MV-4-11 (cell line): ENCODE data around the gene KRT26.
"Not testable (repeated sequence)": the region's sequence is repeated elsewhere in the genome, so short reads cannot be mapped to it uniquely, and the experiment has no call there.

Experiments
- DNase-seq: peaks from one replicate; lab custom pipeline; 2025; lab: John Stamatoyannopoulos, UW

Gene KRT26

DNA sequence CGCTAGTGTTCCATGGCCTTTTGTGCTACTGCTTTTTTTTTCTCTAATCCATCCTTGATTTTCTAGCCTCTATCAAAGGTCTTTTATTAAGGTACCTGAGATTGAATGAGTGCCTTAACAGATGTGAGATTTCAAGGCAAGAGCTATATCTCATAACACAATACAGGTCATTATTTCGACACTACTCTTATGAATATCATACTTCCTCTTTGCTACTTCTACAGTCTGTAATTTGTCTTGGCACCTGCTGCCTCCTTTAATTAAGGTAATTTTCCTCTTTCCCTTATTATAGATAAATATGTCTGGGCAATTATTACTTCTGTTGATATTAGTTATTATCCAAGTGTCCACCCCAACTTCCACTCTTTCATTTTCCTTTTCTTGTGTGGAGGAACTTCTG is 22.5 kb upstream of the KRT26 start:
- DNase-seq = no peak

- no peak for DNase-seq
Observed at GRCh38 chr17:40793832-40794231, 21.8 kb upstream of the KRT26 start.

DNA sequence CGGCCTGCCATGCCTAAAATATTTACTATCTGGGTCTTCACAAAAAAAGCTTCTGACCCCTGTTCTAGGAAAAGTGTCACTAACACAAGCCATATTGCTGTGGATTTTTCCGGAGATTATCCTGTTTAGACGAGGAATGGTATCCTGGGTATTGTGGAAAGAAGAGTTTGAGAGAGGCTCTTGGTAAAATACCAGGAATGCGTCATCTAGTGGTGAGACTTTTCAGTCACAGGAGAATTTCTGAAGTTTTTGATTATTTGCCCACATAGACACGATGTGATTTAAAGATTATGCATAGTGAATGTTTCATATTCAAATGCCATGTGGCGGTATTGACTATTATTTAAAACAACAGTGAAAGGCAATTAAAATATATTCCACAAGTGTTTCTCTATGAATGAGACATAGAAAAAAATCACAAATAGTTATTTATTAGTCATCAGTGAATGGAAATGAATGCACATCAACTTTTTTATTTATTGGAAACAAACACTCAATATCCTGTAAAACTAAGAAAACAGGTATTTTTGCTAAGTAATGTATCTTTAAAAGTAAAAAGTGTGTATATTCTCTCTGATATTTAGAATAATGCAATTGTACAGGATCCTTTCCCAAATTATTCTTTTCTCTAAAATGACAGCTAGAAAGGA is 19.9 kb upstream of the KRT26 start:
- DNase-seq = no peak

- DNase-seq = no peak
Observed at GRCh38 chr17:40791111-40791510, 19.1 kb upstream of the KRT26 start.

- DNase-seq = no peak
Observed at GRCh38 chr17:40782450-40782849, 10.4 kb upstream of the KRT26 start, which contains the start of gene KRT27. Gene KRT27, minus strand, starts transcription at chr17:40782550. Its CDS starts 57 bp downstream, at chr17:40782493.

GRCh38 chr17:40779181-40779909 is 7.3 kb upstream of the KRT26 start:
- no peak for DNase-seq

DNA sequence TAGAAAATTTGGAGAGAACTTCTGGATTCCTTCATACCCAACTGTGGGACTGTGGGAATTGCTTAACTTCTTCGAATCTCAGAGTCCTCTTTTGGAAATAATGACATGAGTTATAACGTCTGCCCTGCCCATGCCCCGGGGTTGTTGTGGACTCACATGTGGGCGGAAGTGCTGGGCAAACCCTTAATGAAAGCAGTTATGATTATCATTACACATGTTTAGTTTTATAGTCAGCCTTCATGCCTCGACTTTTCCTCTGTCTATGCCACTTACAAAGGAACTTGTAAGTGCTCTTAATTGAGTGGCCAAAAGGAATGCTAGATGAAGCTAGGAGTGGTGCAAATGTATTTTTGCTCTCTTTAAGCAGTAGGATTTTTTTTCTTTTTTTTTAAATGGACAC is 6.5 kb upstream of the KRT26 start:
- no peak for DNase-seq

DNA sequence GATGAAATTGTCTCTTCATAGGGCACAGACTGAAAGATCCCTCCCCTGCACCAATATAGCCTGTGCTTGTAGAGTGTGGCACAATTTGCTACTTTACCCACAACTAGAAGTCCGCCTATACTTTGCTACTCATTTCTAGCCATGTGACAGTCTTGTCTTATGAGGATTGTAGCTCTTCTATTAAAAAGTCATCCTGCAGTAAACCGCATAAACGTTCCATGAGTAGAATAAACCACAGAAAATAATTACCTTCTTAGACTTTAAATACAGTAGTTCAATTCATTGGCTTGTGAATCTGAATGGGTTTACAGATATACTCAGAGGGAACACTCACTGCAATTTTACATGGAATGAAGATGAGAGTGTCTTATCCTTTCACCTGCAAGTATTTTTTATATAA is 6.0 kb upstream of the KRT26 start:
- no peak for DNase-seq

DNA sequence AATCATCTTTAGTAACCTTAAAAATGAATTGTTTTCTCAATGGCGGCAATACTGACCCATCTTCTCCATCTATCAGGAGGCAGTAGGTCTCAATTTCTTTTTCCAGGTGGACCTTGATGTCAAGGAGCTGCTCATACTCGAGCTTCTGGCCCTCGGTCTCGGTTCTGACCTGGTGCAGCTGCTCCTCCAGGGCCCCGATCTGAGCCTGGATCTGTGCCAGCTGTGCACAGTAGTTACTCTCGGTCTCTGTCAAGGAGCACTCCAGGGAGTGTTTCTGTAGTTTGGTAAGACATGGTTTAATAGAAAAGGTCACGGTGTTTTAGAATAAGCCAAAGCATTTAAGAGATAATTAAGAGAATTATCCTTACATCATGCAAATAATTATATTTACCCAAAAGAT is 5.5 kb upstream of the KRT26 start:
- DNase-seq = no peak

DNA sequence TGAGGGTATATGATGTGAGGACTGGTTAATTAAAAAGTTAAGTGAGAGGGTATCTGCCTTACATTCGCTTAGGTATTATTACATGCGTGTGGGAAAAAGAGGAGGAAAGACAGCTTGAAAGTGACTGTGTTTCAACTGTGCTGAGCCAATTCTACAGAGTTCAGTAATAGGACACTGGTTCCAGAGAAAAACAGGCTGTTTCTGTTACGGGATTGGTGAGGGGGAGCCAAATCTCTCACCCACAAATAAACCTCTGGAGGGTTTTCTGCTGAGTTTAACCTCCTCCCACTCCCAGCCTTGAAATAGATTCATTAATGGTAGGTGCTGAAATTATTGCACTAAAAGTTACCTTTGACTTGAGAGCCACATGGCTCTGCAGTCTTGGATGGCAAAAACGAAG is 3.9 kb upstream of the KRT26 start:
- no peak for DNase-seq

DNA sequence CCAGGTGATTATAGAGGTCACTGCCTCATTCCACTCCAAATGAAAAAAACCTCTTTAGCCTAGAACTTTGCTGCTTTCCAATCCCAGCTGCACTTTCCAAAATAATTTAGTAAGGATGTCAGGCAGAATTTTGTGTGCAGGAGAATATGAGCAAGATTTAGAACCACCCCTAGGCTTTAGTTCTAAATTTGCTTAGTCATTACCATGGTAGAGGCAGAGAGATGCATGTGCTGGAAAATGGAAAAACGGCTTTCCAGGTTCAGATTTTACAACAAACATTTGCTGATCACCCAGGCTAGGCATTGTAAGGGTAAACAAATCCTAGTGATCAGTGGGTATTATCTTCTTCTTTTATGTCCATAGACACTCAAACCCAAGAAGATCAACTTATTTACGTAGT is 6.3 kb downstream of the KRT26 start:
- DNase-seq = no peak

- DNase-seq = no peak
Observed at GRCh38 chr17:40763752-40764151, 8.2 kb downstream of the KRT26 start.

DNA sequence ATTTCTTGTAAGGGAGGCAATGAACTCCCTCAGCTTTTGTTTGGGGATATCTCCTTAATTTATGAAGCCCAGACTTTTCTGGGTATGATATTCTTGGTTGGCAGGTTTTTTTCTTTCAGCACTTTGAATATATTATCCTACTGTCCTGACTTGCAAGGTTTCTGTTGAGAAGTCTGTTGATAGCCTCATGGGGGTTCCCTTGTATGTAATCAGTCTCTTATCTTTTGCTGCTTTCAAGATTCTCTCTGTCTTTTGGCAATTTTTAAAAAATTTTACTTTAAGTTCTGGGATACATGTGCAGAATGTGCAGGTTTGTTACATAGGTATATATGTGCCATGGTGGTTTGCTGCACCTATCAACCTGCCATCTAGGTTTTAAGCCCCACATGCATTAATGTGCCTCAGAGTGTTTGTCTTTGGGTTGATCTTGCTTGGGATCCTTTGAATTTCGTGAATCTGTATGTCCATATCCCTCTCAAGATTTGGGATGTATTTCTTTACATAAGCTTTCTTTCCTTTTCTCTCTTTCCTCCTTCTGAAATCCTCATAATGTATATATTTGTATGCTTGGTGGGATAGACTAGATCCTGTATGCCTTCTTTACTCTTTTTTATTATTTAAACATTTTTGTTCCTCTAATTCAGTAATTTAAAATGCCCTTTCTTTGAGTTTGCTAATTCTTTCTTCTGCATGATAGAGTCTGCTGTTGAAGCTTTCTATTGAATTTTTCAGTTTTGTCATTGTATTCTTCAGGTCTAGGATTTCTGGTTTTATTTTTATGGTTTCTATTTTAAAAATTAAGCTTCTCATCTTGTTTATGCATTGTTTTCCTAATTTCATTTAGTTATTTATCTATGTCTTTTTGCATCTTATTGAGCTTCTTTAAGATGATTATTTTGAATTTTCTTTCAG is 11.6 kb downstream of the KRT26 start:
- DNase-seq = no peak

DNA sequence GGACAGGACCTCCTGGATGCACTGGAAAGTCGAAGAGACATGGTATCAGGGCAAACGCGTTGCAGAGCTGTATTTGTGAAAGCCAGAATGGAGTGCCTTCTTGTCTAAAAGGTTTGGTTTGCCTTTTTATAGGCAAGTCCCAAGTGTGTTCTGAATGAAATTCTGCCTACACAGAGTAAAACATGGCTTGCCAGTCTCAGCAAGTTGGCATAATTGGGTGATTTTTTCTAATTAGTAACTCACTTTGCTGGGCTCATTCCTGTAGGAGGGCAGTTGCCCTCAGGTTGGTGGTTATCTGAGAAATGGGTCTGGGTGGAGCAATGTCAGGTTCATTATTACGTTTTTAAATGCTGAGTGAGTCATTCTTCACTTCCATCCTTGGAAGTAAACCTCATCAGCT is 16.8 kb downstream of the KRT26 start, which contains the start of gene KRT25:
Gene KRT25, minus strand, starts transcription at position 101 of the 400 bp plus-strand sequence. Its CDS starts 60 bp downstream, at position 41.
- DNase-seq = no peak

GRCh38 chr17:40753804-40754203 is 18.2 kb downstream of the KRT26 start:
- DNase-seq = no peak

DNA sequence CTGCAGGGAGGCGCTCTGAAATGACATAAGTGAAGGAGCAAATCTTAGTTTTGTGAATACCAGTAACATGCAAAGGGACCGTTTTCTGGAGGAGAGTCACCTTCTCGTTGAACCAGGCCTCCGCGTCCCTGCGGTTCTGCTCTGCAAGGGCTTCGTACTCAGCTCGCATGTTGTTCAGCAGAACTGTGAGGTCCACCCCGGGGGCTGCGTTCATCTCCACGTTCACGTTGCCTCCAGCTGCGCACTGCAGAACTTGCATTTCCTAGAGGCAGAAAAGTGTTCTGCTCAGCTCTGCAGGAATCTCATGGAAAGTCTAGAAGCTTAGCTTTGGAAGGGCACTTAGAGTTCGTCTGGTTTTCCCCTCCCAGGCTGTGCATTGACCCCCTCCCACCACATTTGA is 20.9 kb downstream of the KRT26 start:
- no peak for DNase-seq

DNA sequence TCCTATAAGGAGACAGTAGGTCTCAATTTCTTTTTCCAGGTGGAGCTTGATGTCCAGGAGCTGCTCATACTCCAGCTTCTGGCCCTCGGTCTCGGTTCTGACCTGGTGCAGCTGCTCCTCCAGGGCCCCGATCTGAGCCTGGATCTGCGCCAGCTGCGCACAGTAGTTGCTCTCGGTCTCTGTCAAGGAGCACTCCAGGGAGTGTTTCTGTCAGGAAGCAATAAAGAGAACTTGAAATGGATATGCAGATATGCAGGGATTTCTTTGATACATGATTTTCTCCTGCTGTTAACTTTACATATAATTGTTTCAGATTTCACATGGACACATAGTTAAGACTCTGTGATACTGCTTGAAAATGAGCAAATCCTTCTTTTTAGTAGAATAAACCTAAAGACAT is 21.6 kb downstream of the KRT26 start:
- DNase-seq = no peak

- DNase-seq = not testable (repeated sequence)
Observed at GRCh38 chr17:40748666-40749065, 23.3 kb downstream of the KRT26 start.

GRCh38 chr17:40738553-40738952 is 33.4 kb downstream of the KRT26 start:
- DNase-seq = no peak

- DNase-seq = no peak
Observed at GRCh38 chr17:40735016-40735415, 37.0 kb downstream of the KRT26 start.

DNA sequence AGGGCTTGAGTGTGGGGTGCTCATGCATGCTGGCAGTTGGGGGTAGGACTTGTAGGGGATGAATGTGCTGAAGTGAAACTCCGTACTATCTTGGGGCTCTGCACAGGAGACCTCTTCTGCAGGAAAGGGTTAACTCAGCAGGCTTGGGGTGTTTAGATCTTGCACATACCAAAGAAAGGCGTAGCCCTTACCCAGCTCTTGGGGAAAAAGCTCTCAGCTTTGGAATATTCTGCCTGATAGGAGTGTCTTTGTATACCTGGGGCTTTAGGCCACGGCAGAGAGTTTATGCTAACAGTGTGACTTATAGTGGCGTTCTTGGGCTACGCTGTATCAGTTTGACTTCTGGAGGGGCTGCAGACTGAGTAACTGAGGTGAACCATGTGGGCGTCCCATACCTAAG is 38.0 kb downstream of the KRT26 start:
- DNase-seq = no peak

- no peak for DNase-seq
Observed at GRCh38 chr17:40730970-40731369, 41.0 kb downstream of the KRT26 start.
